ENCODE measurements around the gene RSPH3. TPM values are rescaled to one million over a fixed set of nuclear protein-coding genes. Genes with fewer than 3 reads are reported as not detected.

RSPH3 gene
- total and polyA plus RNA-seq, 10 of the 15 experiments (the other 5 are each of a cell fraction or from before 2014, with no cell fraction given) = 0.40 to 3.5 (median 1.4) TPM

DNA sequence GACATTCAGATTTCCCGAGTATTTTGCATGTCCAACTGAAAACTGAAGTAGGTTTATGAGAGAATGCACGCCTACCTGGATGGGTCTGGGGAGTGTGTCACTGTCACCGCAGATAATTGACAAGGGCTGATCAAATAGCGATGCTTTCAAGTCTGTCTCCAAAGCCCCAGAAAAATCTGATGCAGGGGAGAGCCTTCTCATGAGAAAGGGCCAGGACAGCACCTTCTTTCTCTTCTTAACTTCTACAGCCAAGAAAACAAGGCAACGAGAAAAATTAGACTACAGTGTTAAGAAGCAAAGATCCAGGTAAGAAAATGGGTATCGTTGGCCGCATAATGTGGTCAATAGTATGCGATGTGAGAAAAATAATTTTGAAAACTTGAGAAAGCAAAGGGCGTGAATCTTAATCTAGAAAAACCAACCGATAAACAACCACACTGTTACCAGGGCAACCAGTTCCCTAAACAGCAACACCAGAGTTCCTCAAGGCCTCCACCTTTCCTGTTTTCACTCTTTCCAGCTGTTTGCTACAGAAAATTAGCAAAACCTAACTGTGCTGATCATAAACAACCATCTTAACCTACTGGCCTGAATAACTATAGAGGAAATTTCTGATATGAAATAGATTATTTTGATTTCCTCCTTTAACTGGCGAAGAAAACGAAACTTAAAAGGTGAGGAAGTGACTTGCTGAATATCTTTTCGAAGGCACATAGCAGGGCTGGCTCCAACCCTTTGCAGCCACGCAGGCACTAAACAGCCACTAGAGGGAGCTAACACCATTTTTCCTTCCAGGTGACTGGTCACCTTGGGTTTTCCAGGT, 42.2 kb upstream of the RSPH3 start (continued):
- peak; percentile 58; the same call in 1 of the 2 replicates for TF ChIP-seq NKRF (conservative IDR thresholded peaks at IDR 0.05)
- TF ChIP-seq NBN (IDR thresholded peaks at IDR 0.05) = peak; percentile 68; the same call in 1 of the 2 replicates
- TF ChIP-seq, protein P1, sequence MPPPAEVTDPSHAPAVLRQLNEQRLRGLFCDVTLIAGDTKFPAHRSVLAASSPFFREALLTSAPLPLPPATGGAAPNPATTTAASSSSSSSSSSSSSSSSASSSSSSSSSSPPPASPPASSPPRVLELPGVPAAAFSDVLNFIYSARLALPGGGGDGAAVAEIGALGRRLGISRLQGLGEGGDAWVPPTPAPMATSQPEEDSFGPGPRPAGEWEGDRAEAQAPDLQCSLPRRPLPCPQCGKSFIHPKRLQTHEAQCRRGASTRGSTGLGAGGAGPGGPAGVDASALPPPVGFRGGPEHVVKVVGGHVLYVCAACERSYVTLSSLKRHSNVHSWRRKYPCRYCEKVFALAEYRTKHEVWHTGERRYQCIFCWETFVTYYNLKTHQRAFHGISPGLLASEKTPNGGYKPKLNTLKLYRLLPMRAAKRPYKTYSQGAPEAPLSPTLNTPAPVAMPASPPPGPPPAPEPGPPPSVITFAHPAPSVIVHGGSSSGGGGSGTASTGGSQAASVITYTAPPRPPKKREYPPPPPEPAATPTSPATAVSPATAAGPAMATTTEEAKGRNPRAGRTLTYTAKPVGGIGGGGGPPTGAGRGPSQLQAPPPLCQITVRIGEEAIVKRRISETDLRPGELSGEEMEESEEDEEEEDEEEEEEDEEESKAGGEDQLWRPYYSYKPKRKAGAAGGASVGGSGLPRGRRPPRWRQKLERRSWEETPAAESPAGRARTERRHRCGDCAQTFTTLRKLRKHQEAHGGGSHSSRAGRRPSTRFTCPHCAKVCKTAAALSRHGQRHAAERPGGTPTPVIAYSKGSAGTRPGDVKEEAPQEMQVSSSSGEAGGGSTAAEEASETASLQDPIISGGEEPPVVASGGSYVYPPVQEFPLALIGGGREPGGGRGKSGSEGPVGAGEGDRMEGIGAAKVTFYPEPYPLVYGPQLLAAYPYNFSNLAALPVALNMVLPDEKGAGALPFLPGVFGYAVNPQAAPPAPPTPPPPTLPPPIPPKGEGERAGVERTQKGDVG (CRISPR knock-in tag; IDR thresholded peaks at IDR 0.05) = no peak
- peak; percentile 69 for TF ChIP-seq EED (IDR thresholded peaks at IDR 0.05; ENCODE audit: low read depth)
- 0 out of 2 replicates have a peak, but pooled peaks have one; percentile 28 for TF ChIP-seq ASH2L (IDR thresholded peaks at IDR 0.05; ENCODE audit: borderline replicate concordance, low read depth)
- TF ChIP-seq MTA2 (IDR thresholded peaks at IDR 0.05; ENCODE audit: low read depth) = peak; percentile 24; the same call in 1 of the 2 replicates
- TF ChIP-seq REST (IDR thresholded peaks at IDR 0.05; ENCODE audit: low read depth, low read length) = no peak
- TF ChIP-seq EGR1 (IDR thresholded peaks at IDR 0.05; ENCODE audit: borderline replicate concordance in 1 of 2, low read depth in 2 of 2, low read length in 2 of 2) = no peak
- TF ChIP-seq RB1 (IDR thresholded peaks at IDR 0.05; ENCODE audit: borderline replicate concordance) = no peak
- TF ChIP-seq BMI1 (IDR thresholded peaks at IDR 0.05; ENCODE audit: borderline replicate concordance) = peak; percentile 90
- TF ChIP-seq, protein P2, sequence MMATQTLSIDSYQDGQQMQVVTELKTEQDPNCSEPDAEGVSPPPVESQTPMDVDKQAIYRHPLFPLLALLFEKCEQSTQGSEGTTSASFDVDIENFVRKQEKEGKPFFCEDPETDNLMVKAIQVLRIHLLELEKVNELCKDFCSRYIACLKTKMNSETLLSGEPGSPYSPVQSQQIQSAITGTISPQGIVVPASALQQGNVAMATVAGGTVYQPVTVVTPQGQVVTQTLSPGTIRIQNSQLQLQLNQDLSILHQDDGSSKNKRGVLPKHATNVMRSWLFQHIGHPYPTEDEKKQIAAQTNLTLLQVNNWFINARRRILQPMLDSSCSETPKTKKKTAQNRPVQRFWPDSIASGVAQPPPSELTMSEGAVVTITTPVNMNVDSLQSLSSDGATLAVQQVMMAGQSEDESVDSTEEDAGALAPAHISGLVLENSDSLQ (IDR thresholded peaks at IDR 0.05) = no peak
- TF ChIP-seq POU2F2 (IDR thresholded peaks at IDR 0.05; ENCODE audit: borderline replicate concordance, low read depth, low read length) = 0 out of 3 replicates have a peak, but pooled peaks have one; percentile 37
- TF ChIP-seq GATAD2B (conservative IDR thresholded peaks at IDR 0.05; ENCODE audit: low read depth) = peak; percentile 56
- peak; percentile 34 for TF ChIP-seq MEF2B (IDR thresholded peaks at IDR 0.05; ENCODE audit: partially characterized antibody, poor library complexity, severe bottlenecking)
- TF ChIP-seq SMARCA5 (IDR thresholded peaks at IDR 0.05) = peak; percentile 91

All from GM12878 (cell line).